Psoas muscle (tissue), 8 donors: ENCODE data around the gene ABCG4. TPM values are rescaled to one million over a fixed set of nuclear protein-coding genes. Genes with fewer than 3 reads are reported as not detected.

Source experiments
- ATAC-seq, 4 donors: fragments of 200-7000 bp; cut with Tn5 transposase; one replicate each; pipeline ENCODE4 v1.9.1; 2020; ENCODE audit warnings: moderate library complexity in 3 of 4, mild to moderate bottlenecking in 2 of 4
- DNase-seq, 2 donors: peaks; one replicate each; pipeline ENCODE4 v3.0.0-alpha.2; 2020
- H3K27ac ChIP-seq: fragments of 200-600 bp; one replicate; pipeline ENCODE4 v1.8.0; 2022
- H3K27me3 ChIP-seq, 3 donors: fragments of 200-600 bp in 1 of 3; one replicate each; pipeline versions ENCODE4 v1.6.1 to v1.8.0; 2013 to 2022; ENCODE audit warnings: low read length in 2 of 3, mild to moderate bottlenecking in 2 of 3, moderate library complexity in 1 of 3; ENCODE audit not compliant: insufficient read depth in 3 of 3
- H3K36me3 ChIP-seq, 2 donors: fragments of 200-600 bp in 1 of 2; one replicate each; pipeline versions ENCODE4 v1.6.1 to v1.8.0; 2013 to 2022; ENCODE audit warnings: low read depth in 1 of 2, mild to moderate bottlenecking in 1 of 2, moderate library complexity in 1 of 2; ENCODE audit not compliant: insufficient read depth in 1 of 2
- H3K4me1 ChIP-seq: fragments of 200-600 bp; one replicate; pipeline ENCODE4 v1.8.0; 2022
- H3K4me3 ChIP-seq: fragments of 200-600 bp; one replicate; pipeline ENCODE4 v1.8.0; 2022; ENCODE audit warnings: mild to moderate bottlenecking
- H3K9me3 ChIP-seq: fragments of 200-600 bp; one replicate; pipeline ENCODE4 v1.8.0; 2022
- WGBS, 3 donors: extraction: QIAGEN DNeasy Blood & Tissue Kit; methylation state at CpG; one replicate each; pipeline versions ENCODE4 v1.1.6 to v1.1.7; 2013; 5-methylcytosine and 5-hydroxymethylcytosine counted together
- intact Hi-C, 2 donors: fragments of 100-400 bp; cut with DNase I; formaldehyde crosslinking; loops; one replicate each; pipeline versions ENCODE4 v1.11.0 to v1.14.2; 2022
- polyA plus RNA-seq, 3 donors: library from polyadenylated mRNA; stranded (reverse); fragments of 200-250 nt; gene quantifications; one replicate each; pipeline ENCODE4 v1.2.3, GENCODE V29; 2013
- total RNA-seq, 4 donors: library from RNA; stranded (reverse); fragmentation: NEBNext Ultra II Directional in 2 of 4; extraction: Animal tissue kit (Norgen Biotek cat#: 25700) in 2 of 4; gene quantifications; one replicate each; pipeline versions ENCODE4 v1.2.1 to v1.2.4, GENCODE V29; 2021 to 2023
- TF ChIP-seq, protein P1 (sequence below): fragments of 200-600 bp; IDR thresholded peaks from one replicate; pipeline ENCODE4 v1.8.0; 2022; ENCODE audit warnings: antibody characterized with exemption
- donor health status: healthy with polysubstance abuse.
- donor health status: DM: no; HTN: no; CAD: no; lungs with moderate emphysema.
- donor health status: Bipolar disorder and iron deficiency.
- donor health status: healthy.
- donor health status: DM: yes; HTN: yes; CAD: no.
- donor health status: DM: no; HTN: no; CAD: no.
- donor health status: DM: no; HTN: no; CAD: no.
- donor health status: DM: yes; HTN: yes; CAD: no.

Gene ABCG4
- total and polyA plus RNA-seq, 7 donors = 0.03 to 0.38 (median 0.17) TPM; not detected in 1

DNA sequence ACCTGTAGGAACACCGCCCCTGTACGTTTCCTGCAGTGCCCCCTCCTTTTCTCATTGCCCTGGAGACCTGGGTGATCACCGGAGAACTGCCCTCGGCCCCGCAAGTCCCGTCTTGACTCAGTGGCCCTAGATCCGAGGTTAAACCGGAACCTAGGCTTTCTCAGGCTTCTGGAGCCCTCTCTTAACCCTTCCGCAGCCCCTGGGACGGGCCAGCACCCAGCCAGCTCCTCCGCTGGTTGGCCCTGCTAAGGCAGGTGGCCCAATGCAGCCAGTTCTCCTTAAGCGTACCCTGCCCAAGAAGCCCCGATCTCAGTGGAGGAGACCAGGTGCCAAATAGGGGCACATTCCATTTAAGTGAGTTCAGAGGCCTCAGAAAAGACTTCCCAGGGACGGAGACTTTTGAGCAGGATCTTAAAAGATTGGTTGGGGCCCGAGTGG lies 20.4 kb downstream of the ABCG4 start:
- intact Hi-C loops = loop anchor here in 1 of 2 donors (10.0 kb wide), 1 partner anchor 306 kb away; no protein-coding TSS in a partner anchor
- ATAC-seq (peak; percentile 88 to 90 (median 88)), DNase-seq (peak; percentile 55 to 83)
- WGBS, 3 donors = 5 to 13% (median 6%) methylated on average over 15 of the region's 15 CpGs
- TF ChIP-seq, protein P1, sequence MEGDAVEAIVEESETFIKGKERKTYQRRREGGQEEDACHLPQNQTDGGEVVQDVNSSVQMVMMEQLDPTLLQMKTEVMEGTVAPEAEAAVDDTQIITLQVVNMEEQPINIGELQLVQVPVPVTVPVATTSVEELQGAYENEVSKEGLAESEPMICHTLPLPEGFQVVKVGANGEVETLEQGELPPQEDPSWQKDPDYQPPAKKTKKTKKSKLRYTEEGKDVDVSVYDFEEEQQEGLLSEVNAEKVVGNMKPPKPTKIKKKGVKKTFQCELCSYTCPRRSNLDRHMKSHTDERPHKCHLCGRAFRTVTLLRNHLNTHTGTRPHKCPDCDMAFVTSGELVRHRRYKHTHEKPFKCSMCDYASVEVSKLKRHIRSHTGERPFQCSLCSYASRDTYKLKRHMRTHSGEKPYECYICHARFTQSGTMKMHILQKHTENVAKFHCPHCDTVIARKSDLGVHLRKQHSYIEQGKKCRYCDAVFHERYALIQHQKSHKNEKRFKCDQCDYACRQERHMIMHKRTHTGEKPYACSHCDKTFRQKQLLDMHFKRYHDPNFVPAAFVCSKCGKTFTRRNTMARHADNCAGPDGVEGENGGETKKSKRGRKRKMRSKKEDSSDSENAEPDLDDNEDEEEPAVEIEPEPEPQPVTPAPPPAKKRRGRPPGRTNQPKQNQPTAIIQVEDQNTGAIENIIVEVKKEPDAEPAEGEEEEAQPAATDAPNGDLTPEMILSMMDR = no peak
- Histone ChIP-seq H3K9me3 (no peaks in the 10 kb centered on the region), H3K4me3 (peak overlapping the region; percentile 95), H3K27me3 (no peaks in the 10 kb centered on the region), H3K36me3 (peaks cover 0 to 30% of the 10 kb centered on the region in 2 donors), H3K27ac (peak overlapping the region; percentile 96), H3K4me1 (peaks cover 4% of the 10 kb centered on the region)

DNA sequence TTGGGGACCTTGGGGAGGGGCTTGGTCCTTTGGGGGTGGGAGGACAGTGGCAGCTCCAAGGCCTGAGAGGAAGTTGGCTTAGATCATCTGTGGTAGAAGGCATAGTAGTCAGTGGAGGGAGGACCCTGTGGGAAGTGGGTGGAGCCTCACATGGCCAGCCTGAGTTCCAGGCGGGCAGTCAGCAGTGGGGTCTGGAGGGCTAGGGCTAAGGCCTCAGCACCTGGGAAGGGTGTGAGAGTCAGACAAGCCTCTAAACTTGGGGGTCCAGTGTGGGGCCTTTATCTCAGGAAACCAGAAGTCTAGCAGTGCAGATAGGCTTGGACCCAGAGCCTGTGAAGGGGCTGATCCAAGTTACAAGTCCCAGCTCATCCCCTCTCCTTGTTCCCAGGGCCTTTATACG lies 23.7 kb downstream of the ABCG4 start:
- ATAC-seq (no peak), DNase-seq (no peak)
- intact Hi-C loops = no loop called here
- Histone ChIP-seq H3K27ac (no peak overlapping the region), H3K27me3 (no peaks in the 10 kb centered on the region), H3K4me1 (peaks cover 4% of the 10 kb centered on the region), H3K36me3 (peaks cover 0 to 56% of the 10 kb centered on the region in 2 donors), H3K9me3 (no peaks in the 10 kb centered on the region), H3K4me3 (no peak overlapping the region)
- 87 to 96% (median 89%) methylated on average over 2 of the region's 2 CpGs for WGBS, 3 donors
- TF ChIP-seq, protein P1 = no peak

DNA sequence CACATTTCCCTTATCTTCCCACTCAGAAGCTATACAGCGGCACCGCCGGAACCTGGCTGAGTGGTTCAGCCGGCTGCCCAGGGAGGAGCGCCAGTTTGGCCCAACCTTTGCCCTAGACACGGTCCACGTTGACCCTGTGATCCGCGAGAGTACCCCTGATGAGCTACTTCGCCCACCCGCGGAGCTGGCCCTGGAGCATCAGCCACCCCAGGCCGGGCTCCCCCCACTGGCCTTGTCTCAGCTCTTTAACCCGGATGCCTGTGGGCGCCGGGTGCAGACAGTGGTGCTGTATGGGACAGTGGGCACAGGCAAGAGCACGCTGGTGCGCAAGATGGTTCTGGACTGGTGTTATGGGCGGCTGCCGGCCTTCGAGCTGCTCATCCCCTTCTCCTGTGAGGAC lies 24.6 kb downstream of the ABCG4 start:
- H3K36me3 ChIP-seq = peaks cover 0 to 65% of the 10 kb centered on the region in 2 donors
- no peak for DNase-seq
- H3K27ac ChIP-seq = no peak overlapping the region
- ATAC-seq = no peak
- no peaks in the 10 kb centered on the region for H3K9me3 ChIP-seq
- H3K4me3 ChIP-seq = no peak overlapping the region
- TF ChIP-seq, protein P1 = no peak
- intact Hi-C loops = no loop called here
- H3K27me3 ChIP-seq = no peaks in the 10 kb centered on the region
- H3K4me1 ChIP-seq = peaks cover 4% of the 10 kb centered on the region
- WGBS, 3 donors = 91 to 94% (median 91%) methylated on average over 21 of the region's 21 CpGs

DNA sequence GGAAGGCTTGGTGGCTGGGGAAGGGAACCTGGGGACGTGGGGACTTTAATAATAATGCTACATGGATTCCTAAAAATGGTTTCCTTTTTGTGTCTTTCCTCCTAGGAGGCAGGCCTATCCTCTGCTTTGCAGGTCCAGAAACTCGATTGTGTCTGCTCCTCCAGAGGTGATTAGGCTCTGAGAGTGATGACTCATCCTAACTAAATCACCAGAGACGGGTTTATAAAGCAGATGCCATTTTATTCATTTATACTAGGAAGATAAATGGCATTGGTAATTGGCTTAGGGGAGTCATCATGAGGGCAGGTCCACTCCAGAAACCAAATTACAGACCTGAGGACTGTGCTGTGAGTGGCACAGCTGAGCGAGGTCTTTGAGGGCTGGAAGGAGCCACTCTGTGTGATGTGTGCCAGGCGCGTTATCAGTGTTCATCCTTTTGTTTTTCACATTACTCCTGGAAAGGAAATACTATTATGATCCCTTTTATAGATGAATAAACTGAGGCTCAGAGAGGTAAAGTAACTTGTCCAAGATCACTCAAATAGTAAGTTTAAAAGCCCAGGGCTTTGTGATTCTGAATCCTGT lies 26.7 kb downstream of the ABCG4 start:
- WGBS, 3 donors = 73% methylated on average over 6 of the region's 6 CpGs
- Histone ChIP-seq H3K4me3 (no peak overlapping the region), H3K36me3 (peaks cover 0 to 75% of the 10 kb centered on the region in 2 donors)

More for the DNA sequence above, 26.7 kb downstream of the ABCG4 start:
- no peak overlapping the region for H3K27ac ChIP-seq
- no peaks in the 10 kb centered on the region for H3K27me3 ChIP-seq
- no peak for DNase-seq
- intact Hi-C loops = no loop called here
- H3K4me1 ChIP-seq = no peaks in the 10 kb centered on the region
- TF ChIP-seq, protein P1 = no peak
- no peaks in the 10 kb centered on the region for H3K9me3 ChIP-seq
- ATAC-seq = no peak
